H1 (cell line): ENCODE data around the gene CYP17A1. TPM values are rescaled to one million over a fixed set of nuclear protein-coding genes. Genes with fewer than 3 reads are reported as not detected.

Experiments used
- ATF3 ChIP-seq: IDR thresholded peaks from 2 replicates; pipeline ENCODE4 v1.6.1; 2011; ENCODE audit warnings: low read depth, mild to moderate bottlenecking, low read length; ENCODE audit not compliant: insufficient read depth
- CEBPB ChIP-seq: IDR thresholded peaks from 2 replicates; pipeline ENCODE4 v1.6.1; 2012; ENCODE audit warnings: low read depth, low read length
- CHD1 ChIP-seq: IDR thresholded peaks from 2 replicates; pipeline ENCODE4 v1.6.1; 2012; ENCODE audit warnings: low read depth, low read length, improper control_type of control experiment
- EGR1 ChIP-seq: IDR thresholded peaks from 2 replicates; pipeline ENCODE4 v1.6.1; 2011; ENCODE audit warnings: low read depth, low read length, borderline replicate concordance
- EZH2 ChIP-seq: fragments of 200-600 bp; sonication (generic); IDR thresholded peaks from 2 replicates; pipeline ENCODE4 v1.7.1; 2012; ENCODE audit warnings: low read depth, mild to moderate bottlenecking, moderate library complexity, low read length, inconsistent platforms; ENCODE audit not compliant: severe bottlenecking
- GABPA ChIP-seq: IDR thresholded peaks from 2 replicates; pipeline ENCODE4 v1.6.1; 2011; ENCODE audit warnings: mild to moderate bottlenecking, low read length, moderate library complexity, borderline replicate concordance; ENCODE audit not compliant: insufficient read depth
- GTF2F1 ChIP-seq: IDR thresholded peaks from 2 replicates; pipeline ENCODE4 v1.6.1; 2012; ENCODE audit warnings: low read depth, low read length, improper control_type of control experiment, borderline replicate concordance
- HDAC6 ChIP-seq: IDR thresholded peaks from one replicate; pipeline ENCODE4 v1.7.1; 2012; ENCODE audit warnings: low read depth, mild to moderate bottlenecking, inconsistent platforms, low read length, moderate library complexity
- KDM1A ChIP-seq: fragments of 200-600, 300-600 bp; sonication (generic); IDR thresholded peaks from 2 replicates; pipeline ENCODE4 v1.7.1; 2016; ENCODE audit warnings: mild to moderate bottlenecking, low read length, borderline replicate concordance
- MAFK ChIP-seq: IDR thresholded peaks from 2 replicates; pipeline ENCODE4 v1.6.1; 2012; ENCODE audit warnings: low read depth, mild to moderate bottlenecking, improper control_type of control experiment, low read length
- NRF1 ChIP-seq: IDR thresholded peaks from 2 replicates; pipeline ENCODE4 v1.6.1; 2011; ENCODE audit warnings: mild to moderate bottlenecking, low read depth, low read length, improper control_type of control experiment
- RBBP5 ChIP-seq: IDR thresholded peaks from 2 replicates; pipeline ENCODE4 v1.7.1; 2012; ENCODE audit warnings: low read depth, mild to moderate bottlenecking, inconsistent platforms, low read length, moderate library complexity, borderline replicate concordance
- SAP30 ChIP-seq: fragments of 300-600 bp; sonication (generic); IDR thresholded peaks from 2 replicates; pipeline ENCODE4 v1.7.1; 2012; ENCODE audit warnings: low read length, moderate library complexity, mild to moderate bottlenecking, inconsistent platforms; ENCODE audit not compliant: insufficient read depth, insufficient replicate concordance
- SIRT6 ChIP-seq: IDR thresholded peaks from one replicate; pipeline ENCODE4 v1.7.1; 2012; ENCODE audit warnings: low read length, inconsistent platforms
- SP1 ChIP-seq: IDR thresholded peaks from 2 replicates; pipeline ENCODE4 v1.6.1; 2011; ENCODE audit warnings: low read depth, low read length
- SP2 ChIP-seq: IDR thresholded peaks from 2 replicates; pipeline ENCODE4 v1.6.1; 2012; ENCODE audit warnings: mild to moderate bottlenecking, low read length, inconsistent platforms
- SP4 ChIP-seq: IDR thresholded peaks from 2 replicates; pipeline ENCODE4 v1.6.1; 2012; ENCODE audit warnings: low read length, inconsistent platforms
- SRF ChIP-seq: IDR thresholded peaks from 2 replicates; pipeline ENCODE4 v1.6.1; 2011; ENCODE audit warnings: mild to moderate bottlenecking, low read depth, low read length, moderate library complexity
- SUZ12 ChIP-seq: fragments of 200-600 bp; sonication (generic); IDR thresholded peaks from 2 replicates; pipeline ENCODE4 v1.6.1; 2012; ENCODE audit warnings: mild to moderate bottlenecking, inconsistent platforms, low read length, moderate library complexity, mixed read lengths
- TAF1 ChIP-seq: IDR thresholded peaks from 2 replicates; pipeline ENCODE4 v1.6.1; 2011; ENCODE audit warnings: mild to moderate bottlenecking, low read depth, low read length
- TBP ChIP-seq: IDR thresholded peaks from 2 replicates; pipeline ENCODE4 v1.6.1; 2011; ENCODE audit warnings: low read depth, low read length, improper control_type of control experiment
- TEAD4 ChIP-seq: IDR thresholded peaks from 2 replicates; pipeline ENCODE4 v1.6.1; 2012; ENCODE audit warnings: low read depth, low read length, inconsistent platforms, mixed read lengths
- YY1 ChIP-seq: IDR thresholded peaks from 2 replicates; pipeline ENCODE4 v1.6.1; 2011; ENCODE audit warnings: low read depth, mild to moderate bottlenecking, low read length
- polyA plus RNA-seq, 7 experiments: library from polyadenylated mRNA; depleted of rRNA in 3 of 7; stranded (reverse) in 5 of 7; unstranded in 2 of 7; fragments of >200 nt in 5 of 7; fragments of 200-250 nt in 2 of 7; gene quantifications; 1 replicate in 5 of 7; 2 replicates in 1 of 7; 4 replicates in 1 of 7; pipeline versions ENCODE4 v1.2.1 to v1.2.3, GENCODE V29; 2011 to 2013; ENCODE audit warnings: missing spikeins in 2 of 7, mixed read lengths in 2 of 7
- total RNA-seq: library from RNA; stranded (reverse); fragmentation: NEBNext Ultra II Directional; extraction: Animal tissue kit (Norgen Biotek cat#: 25700); gene quantifications from 2 replicates; pipeline ENCODE4 v1.2.1, GENCODE V29; 2021
- TF ChIP-seq, protein P1 (sequence below): IDR thresholded peaks from 2 replicates; pipeline ENCODE4 v1.6.1; 2012; ENCODE audit warnings: inconsistent platforms

Gene CYP17A1
- total and polyA plus RNA-seq, 2 of the 8 experiments (the other 6 are each of a cell fraction or from before 2014, with no cell fraction given) = not detected

DNA sequence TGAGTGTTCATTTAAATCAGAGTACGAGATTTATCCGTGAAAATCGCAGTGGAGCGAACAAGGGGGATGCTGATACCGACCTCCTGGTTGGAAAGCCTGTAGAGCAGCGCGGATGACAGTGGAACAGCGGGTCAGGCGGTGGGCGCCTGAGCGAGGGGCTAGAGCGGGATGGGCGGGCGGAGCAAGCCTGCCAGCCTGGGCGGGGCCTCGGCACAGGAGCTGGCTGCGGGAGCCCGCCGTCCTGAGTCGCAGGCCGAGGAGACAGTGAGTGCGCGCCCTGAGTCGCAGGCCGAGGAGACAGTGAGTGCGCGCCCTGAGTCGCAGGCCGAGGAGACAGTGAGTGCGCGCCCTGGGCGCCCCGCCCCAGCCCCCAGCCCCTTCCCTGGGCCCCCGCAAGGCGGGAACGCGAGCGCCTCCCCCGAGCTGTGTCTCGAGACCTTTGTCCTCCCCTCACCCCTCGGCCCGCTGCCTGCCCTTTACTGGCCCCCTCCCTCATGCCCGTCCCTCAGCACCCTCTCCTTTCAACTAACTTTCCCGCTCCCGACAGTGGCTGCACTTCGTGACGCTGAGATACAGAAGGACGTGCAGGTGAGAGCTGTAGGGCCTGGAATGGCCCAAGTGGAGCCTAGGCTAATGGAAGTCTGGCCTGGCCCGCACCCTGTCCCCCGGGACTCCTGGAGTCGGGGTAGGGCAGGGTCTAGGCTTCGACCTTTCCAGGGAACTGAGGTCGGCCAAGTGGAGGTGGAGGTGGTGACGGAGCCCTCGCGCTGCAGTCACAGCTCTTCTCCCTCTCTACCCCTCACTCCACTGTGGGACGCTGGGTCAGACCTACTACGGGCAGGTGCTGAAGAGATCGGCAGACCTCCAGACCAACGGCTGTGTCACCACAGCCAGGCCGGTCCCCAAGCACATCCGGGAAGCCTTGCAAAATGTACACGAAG is 32.3 kb upstream of the CYP17A1 start, which contains the start of gene AS3MT (continued):
- no peak for TF ChIP-seq SP4
- TF ChIP-seq CHD1 = no peak
- TF ChIP-seq SP1 = no peak
- TF ChIP-seq, protein P1, sequence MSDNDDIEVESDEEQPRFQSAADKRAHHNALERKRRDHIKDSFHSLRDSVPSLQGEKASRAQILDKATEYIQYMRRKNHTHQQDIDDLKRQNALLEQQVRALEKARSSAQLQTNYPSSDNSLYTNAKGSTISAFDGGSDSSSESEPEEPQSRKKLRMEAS = peak; percentile 46; the same call in 1 of the 2 replicates
- TF ChIP-seq CEBPB = no peak
- TF ChIP-seq YY1 = 0 out of 2 replicates have a peak, but pooled peaks have one; percentile 7
- peak; percentile 28; the same call in 1 of the 2 replicates for TF ChIP-seq SRF
- TF ChIP-seq RBBP5 = 0 out of 2 replicates have a peak, but pooled peaks have one; percentile 84
- no peak for TF ChIP-seq GTF2F1
- no peak for TF ChIP-seq TEAD4
- TF ChIP-seq TBP = peak; percentile 40
- TF ChIP-seq SP2 = no peak
- TF ChIP-seq HDAC6 = no peak
- TF ChIP-seq TAF1 = peak; percentile 49; the same call in 1 of the 2 replicates
- no peak for TF ChIP-seq EGR1
- TF ChIP-seq SIRT6 = no peak
- no peak for TF ChIP-seq SAP30
- no peak for TF ChIP-seq GABPA
- no peak for TF ChIP-seq NRF1
- TF ChIP-seq EZH2 = no peak
- no peak for TF ChIP-seq MAFK
- peak; percentile 61; the same call in 1 of the 2 replicates for TF ChIP-seq ATF3
- TF ChIP-seq SUZ12 = no peak
- TF ChIP-seq KDM1A = no peak
